ENCODE results near the gene KLK12. TPM values are rescaled to one million over a fixed set of nuclear protein-coding genes. Genes with fewer than 3 reads are reported as not detected.

Gene KLK12
- 10 to 100 TPM in 1 of 4 donors, 1 to 10 TPM in 2, not detected in 1; 1.4 to 10.6 (median 2.7) TPM for polyA plus RNA-seq
- long read RNA-seq, donor 1, partial matches to known transcripts = 0 of 3 reads
- long read RNA-seq, donor 1, other reads (novel, unspliced or antisense) = 0 of 3 reads
- long read RNA-seq, donor 2 = 0 reads
- long read RNA-seq, donor 3 = 0 reads
- long read RNA-seq, donor 4 = 0 reads
- long read RNA-seq, donor 5 = 0 reads
- long read RNA-seq, donor 6 = 0 reads
- long read RNA-seq, donor 7 = 0 reads
- long read RNA-seq, donor 8 = 0 reads
- long read RNA-seq, donor 9 = 0 reads
- long read RNA-seq, donor 10 = 0 reads

GRCh38 chr19:51034704-51035103 lies at the start of gene KLK12:
Gene KLK12, minus strand, starts transcription at chr19:51035002. Its CDS starts 381 bp downstream, at chr19:51034621.
- peaks cover 0 to 4% (median 0%) of the 10 kb centered on the region in 3 donors for H3K27me3 ChIP-seq (ENCODE audit: control insufficient read depth in 3 of 3, insufficient read depth in 3 of 3, low read length in 3 of 3)
- 29 to 37% (median 30%) methylated on average over 11 of the region's 11 CpGs for WGBS, 3 donors
- no peaks in the 10 kb centered on the region for H3K36me3 ChIP-seq (ENCODE audit: control insufficient read depth in 3 of 3, insufficient read depth in 2 of 3, low read depth in 1 of 3, low read length in 3 of 3)
- no peaks in the 10 kb centered on the region for H3K4me1 ChIP-seq (ENCODE audit: control insufficient read depth in 3 of 3, insufficient read depth in 2 of 3, low read depth in 1 of 3, low read length in 2 of 3)
- H3K4me3 ChIP-seq (ENCODE audit: low read depth in 1 of 3, low read length in 3 of 3) = no peak within 1 kb of the TSS
- no peak for FAIRE-seq
- no peak for DNase-seq
- no peak within 1 kb of the TSS for H3K27ac ChIP-seq (ENCODE audit: low read depth in 1 of 3, low read length in 2 of 3)
- no peaks in the 10 kb centered on the region for H3K9me3 ChIP-seq (ENCODE audit: control insufficient read depth in 2 of 2, insufficient read depth in 1 of 2, low read depth in 1 of 2, low read length in 1 of 2)

- no peak for DNase-seq
- 61 to 80% (median 65%) methylated on average over 7 of the region's 7 CpGs for WGBS, 3 donors
- no peak for FAIRE-seq
- H3K4me3 ChIP-seq (ENCODE audit: low read depth in 1 of 3, low read length in 3 of 3) = no peak overlapping the region
- H3K9me3 ChIP-seq (ENCODE audit: control insufficient read depth in 2 of 2, insufficient read depth in 1 of 2, low read depth in 1 of 2, low read length in 1 of 2) = no peaks in the 10 kb centered on the region
- no peak overlapping the region for H3K27ac ChIP-seq (ENCODE audit: low read depth in 1 of 3, low read length in 2 of 3)
- no peaks in the 10 kb centered on the region for H3K36me3 ChIP-seq (ENCODE audit: control insufficient read depth in 3 of 3, insufficient read depth in 2 of 3, low read depth in 1 of 3, low read length in 3 of 3)
- H3K27me3 ChIP-seq (ENCODE audit: control insufficient read depth in 3 of 3, insufficient read depth in 3 of 3, low read length in 3 of 3) = no peaks in the 10 kb centered on the region
- no peaks in the 10 kb centered on the region for H3K4me1 ChIP-seq (ENCODE audit: control insufficient read depth in 3 of 3, insufficient read depth in 2 of 3, low read depth in 1 of 3, low read length in 2 of 3)
Measured at GRCh38 chr19:51084505-51084904, 49.7 kb upstream of the KLK12 start.

- no peak for FAIRE-seq
- 77 to 81% (median 79%) methylated on average over 13 to 14 of the region's 14 CpGs for WGBS, 3 donors
- Histone ChIP-seq H3K4me3 (ENCODE audit: low read depth in 1 of 3, low read length in 3 of 3) (no peak overlapping the region), H3K27ac (ENCODE audit: low read depth in 1 of 3, low read length in 2 of 3) (no peak overlapping the region), H3K4me1 (ENCODE audit: control insufficient read depth in 3 of 3, insufficient read depth in 2 of 3, low read depth in 1 of 3, low read length in 2 of 3) (no peaks in the 10 kb centered on the region), H3K36me3 (ENCODE audit: control insufficient read depth in 3 of 3, insufficient read depth in 2 of 3, low read depth in 1 of 3, low read length in 3 of 3) (no peaks in the 10 kb centered on the region), H3K9me3 (ENCODE audit: control insufficient read depth in 2 of 2, insufficient read depth in 1 of 2, low read depth in 1 of 2, low read length in 1 of 2) (no peaks in the 10 kb centered on the region), H3K27me3 (ENCODE audit: control insufficient read depth in 3 of 3, insufficient read depth in 3 of 3, low read length in 3 of 3) (no peaks in the 10 kb centered on the region)
- no peak for DNase-seq
Measured at GRCh38 chr19:51083783-51084182, 49.0 kb upstream of the KLK12 start.

- H3K36me3 ChIP-seq (ENCODE audit: control insufficient read depth in 3 of 3, insufficient read depth in 2 of 3, low read depth in 1 of 3, low read length in 3 of 3) = no peaks in the 10 kb centered on the region
- H3K27me3 ChIP-seq (ENCODE audit: control insufficient read depth in 3 of 3, insufficient read depth in 3 of 3, low read length in 3 of 3) = no peaks in the 10 kb centered on the region
- H3K27ac ChIP-seq (ENCODE audit: low read depth in 1 of 3, low read length in 2 of 3) = no peak overlapping the region
- H3K4me1 ChIP-seq (ENCODE audit: control insufficient read depth in 3 of 3, insufficient read depth in 2 of 3, low read depth in 1 of 3, low read length in 2 of 3) = no peaks in the 10 kb centered on the region
- FAIRE-seq = no peak
- no peak overlapping the region for H3K4me3 ChIP-seq (ENCODE audit: low read depth in 1 of 3, low read length in 3 of 3)
- no peaks in the 10 kb centered on the region for H3K9me3 ChIP-seq (ENCODE audit: control insufficient read depth in 2 of 2, insufficient read depth in 1 of 2, low read depth in 1 of 2, low read length in 1 of 2)
- 23 to 42% (median 37%) methylated on average over 4 of the region's 4 CpGs for WGBS, 3 donors
- DNase-seq = no peak
Measured at GRCh38 chr19:51083181-51083580, 48.4 kb upstream of the KLK12 start.

- no peak for FAIRE-seq
- WGBS, 3 donors = 28 to 37% (median 36%) methylated on average over 5 to 7 of the region's 7 CpGs
- no peaks in the 10 kb centered on the region for H3K4me1 ChIP-seq (ENCODE audit: control insufficient read depth in 3 of 3, insufficient read depth in 2 of 3, low read depth in 1 of 3, low read length in 2 of 3)
Measured at GRCh38 chr19:51082611-51083010, 47.8 kb upstream of the KLK12 start, which contains the start of gene KLK14. Gene KLK14, minus strand, starts transcription at chr19:51082887. Its CDS starts 273 bp downstream, at chr19:51082614.

GRCh38 chr19:51081476-51081875 lies 46.7 kb upstream of the KLK12 start:
- H3K4me3 ChIP-seq (ENCODE audit: low read depth in 1 of 3, low read length in 3 of 3) = no peak overlapping the region
- H3K27me3 ChIP-seq (ENCODE audit: control insufficient read depth in 3 of 3, insufficient read depth in 3 of 3, low read length in 3 of 3) = no peaks in the 10 kb centered on the region
- FAIRE-seq (no peak), DNase-seq (no peak)
- 84 to 88% (median 87%) methylated on average over 14 of the region's 14 CpGs for WGBS, 3 donors
- no peaks in the 10 kb centered on the region for H3K36me3 ChIP-seq (ENCODE audit: control insufficient read depth in 3 of 3, insufficient read depth in 2 of 3, low read depth in 1 of 3, low read length in 3 of 3)
- H3K27ac ChIP-seq (ENCODE audit: low read depth in 1 of 3, low read length in 2 of 3) = no peak overlapping the region
- no peaks in the 10 kb centered on the region for H3K9me3 ChIP-seq (ENCODE audit: control insufficient read depth in 2 of 2, insufficient read depth in 1 of 2, low read depth in 1 of 2, low read length in 1 of 2)
- H3K4me1 ChIP-seq (ENCODE audit: control insufficient read depth in 3 of 3, insufficient read depth in 2 of 3, low read depth in 1 of 3, low read length in 2 of 3) = no peaks in the 10 kb centered on the region

More at GRCh38 chr19:51082611-51083010, 47.8 kb upstream of the KLK12 start, which contains the start of gene KLK14:
- no peak for DNase-seq
- Histone ChIP-seq H3K27ac (ENCODE audit: low read depth in 1 of 3, low read length in 2 of 3) (no peak within 1 kb of the TSS), H3K9me3 (ENCODE audit: control insufficient read depth in 2 of 2, insufficient read depth in 1 of 2, low read depth in 1 of 2, low read length in 1 of 2) (no peaks in the 10 kb centered on the region), H3K4me3 (ENCODE audit: low read depth in 1 of 3, low read length in 3 of 3) (no peak within 1 kb of the TSS), H3K36me3 (ENCODE audit: control insufficient read depth in 3 of 3, insufficient read depth in 2 of 3, low read depth in 1 of 3, low read length in 3 of 3) (no peaks in the 10 kb centered on the region), H3K27me3 (ENCODE audit: control insufficient read depth in 3 of 3, insufficient read depth in 3 of 3, low read length in 3 of 3) (no peaks in the 10 kb centered on the region)

GRCh38 chr19:51079481-51080110 lies 44.8 kb upstream of the KLK12 start:
- FAIRE-seq (no peak), DNase-seq (no peak)
- peaks cover 0 to 2% (median 0%) of the 10 kb centered on the region in 3 donors for H3K27me3 ChIP-seq (ENCODE audit: control insufficient read depth in 3 of 3, insufficient read depth in 3 of 3, low read length in 3 of 3)
- H3K9me3 ChIP-seq (ENCODE audit: control insufficient read depth in 2 of 2, insufficient read depth in 1 of 2, low read depth in 1 of 2, low read length in 1 of 2) = no peaks in the 10 kb centered on the region
- no peak overlapping the region for H3K27ac ChIP-seq (ENCODE audit: low read depth in 1 of 3, low read length in 2 of 3)
- no peak overlapping the region for H3K4me3 ChIP-seq (ENCODE audit: low read depth in 1 of 3, low read length in 3 of 3)
- 79 to 82% (median 79%) methylated on average over 24 to 27 of the region's 27 CpGs for WGBS, 3 donors
- H3K36me3 ChIP-seq (ENCODE audit: control insufficient read depth in 3 of 3, insufficient read depth in 2 of 3, low read depth in 1 of 3, low read length in 3 of 3) = no peaks in the 10 kb centered on the region
- no peaks in the 10 kb centered on the region for H3K4me1 ChIP-seq (ENCODE audit: control insufficient read depth in 3 of 3, insufficient read depth in 2 of 3, low read depth in 1 of 3, low read length in 2 of 3)

GRCh38 chr19:51078731-51079130 lies 43.9 kb upstream of the KLK12 start:
- no peak for FAIRE-seq
- 74 to 89% (median 85%) methylated on average over 6 of the region's 6 CpGs for WGBS, 3 donors

More at GRCh38 chr19:51078731-51079130, 43.9 kb upstream of the KLK12 start:
- Histone ChIP-seq H3K36me3 (ENCODE audit: control insufficient read depth in 3 of 3, insufficient read depth in 2 of 3, low read depth in 1 of 3, low read length in 3 of 3) (no peaks in the 10 kb centered on the region), H3K27ac (ENCODE audit: low read depth in 1 of 3, low read length in 2 of 3) (no peak overlapping the region), H3K4me3 (ENCODE audit: low read depth in 1 of 3, low read length in 3 of 3) (no peak overlapping the region), H3K27me3 (ENCODE audit: control insufficient read depth in 3 of 3, insufficient read depth in 3 of 3, low read length in 3 of 3) (peaks cover 0 to 2% (median 0%) of the 10 kb centered on the region in 3 donors), H3K4me1 (ENCODE audit: control insufficient read depth in 3 of 3, insufficient read depth in 2 of 3, low read depth in 1 of 3, low read length in 2 of 3) (no peaks in the 10 kb centered on the region), H3K9me3 (ENCODE audit: control insufficient read depth in 2 of 2, insufficient read depth in 1 of 2, low read depth in 1 of 2, low read length in 1 of 2) (no peaks in the 10 kb centered on the region)
- DNase-seq = no peak
